IMR-90 (cell line): ENCODE data around the gene ZNF524. TPM values are rescaled to one million over a fixed set of nuclear protein-coding genes. Genes with fewer than 3 reads are reported as not detected.

Experiments
- ATAC-seq: fragments of 200-7000 bp; cut with Tn5 transposase; 2 replicates; pipeline ENCODE4 v1.9.1; 2020; ENCODE audit warnings: low read depth, mild to moderate bottlenecking, moderate library complexity
- BruUV-seq: library from RNA; stranded (reverse); fragments of 400-500 nt; replicated peaks from 2 replicates; lab custom pipeline; 2021; lab: Mats Ljungman, UMichigan
- CTCF ChIA-PET: fragments of 300-600 bp; formaldehyde crosslinking; extraction: SDS; loops from one replicate; lab custom pipeline; 2021; ENCODE audit warnings: antibody characterized with exemption; lab: Yijun Ruan, JAX
- POLR2A ChIA-PET: fragments of 300-600 bp; sonication (Branson Sonifier 250); formaldehyde crosslinking; loops from one replicate; lab custom pipeline; 2022; ENCODE audit warnings: antibody characterized with exemption; ENCODE audit not compliant: unreplicated experiment; lab: Charles Lee
- DNase-seq: peaks from one replicate; pipeline ENCODE4 v3.0.0; 2013
- H2AFZ ChIP-seq: replicated peaks from 2 replicates; pipeline ENCODE3; 2013; ENCODE audit warnings: low read length, mild to moderate bottlenecking; ENCODE audit not compliant: poor library complexity
- H2AK5ac ChIP-seq: 2 replicates; pipeline ENCODE4 v1.6.1; 2013; ENCODE audit warnings: low read depth, low read length, inconsistent platforms
- H2AK9ac ChIP-seq: replicated peaks from 2 replicates; pipeline ENCODE3; 2013; ENCODE audit warnings: mild to moderate bottlenecking, low read depth, low read length, moderate library complexity; ENCODE audit not compliant: poor library complexity
- H2BK120ac ChIP-seq: 2 replicates; pipeline ENCODE4 v1.6.1; 2013; ENCODE audit warnings: low read depth, low read length, inconsistent platforms
- H2BK15ac ChIP-seq: 3 replicates; pipeline ENCODE4 v1.6.1; 2013; ENCODE audit warnings: low read depth, low read length, inconsistent platforms
- H2BK20ac ChIP-seq: 2 replicates; pipeline ENCODE4 v1.6.1; 2013; ENCODE audit warnings: low read depth, mild to moderate bottlenecking, inconsistent platforms, low read length, moderate library complexity
- H2BK5ac ChIP-seq: 2 replicates; pipeline ENCODE4 v1.6.1; 2013; ENCODE audit warnings: mild to moderate bottlenecking, low read depth, low read length, inconsistent platforms; ENCODE audit not compliant: poor library complexity, severe bottlenecking
- H3K14ac ChIP-seq: replicated peaks from 2 replicates; pipeline ENCODE4 v1.6.1; 2013; ENCODE audit warnings: low read depth, low read length, inconsistent platforms
- H3K18ac ChIP-seq: 2 replicates; pipeline ENCODE4 v1.6.1; 2013; ENCODE audit warnings: low read depth, low read length, control low read depth
- H3K23ac ChIP-seq: 2 replicates; pipeline ENCODE4 v1.6.1; 2013; ENCODE audit warnings: low read depth, low read length, inconsistent platforms
- H3K27ac ChIP-seq: 2 replicates; pipeline ENCODE4 v1.5.1; 2013; ENCODE audit warnings: mild to moderate bottlenecking, control low read depth, low read length; ENCODE audit not compliant: insufficient read depth
- H3K27me3 ChIP-seq: 2 replicates; pipeline ENCODE4 v1.6.1; 2013; ENCODE audit warnings: low read length; ENCODE audit not compliant: control insufficient read depth, insufficient read depth
- H3K36me3 ChIP-seq: 2 replicates; pipeline ENCODE4 v1.6.1; 2013; ENCODE audit warnings: low read length, mixed read lengths; ENCODE audit not compliant: control insufficient read depth, insufficient read depth
- H3K4ac ChIP-seq: 2 replicates; pipeline ENCODE4 v1.6.1; 2013; ENCODE audit warnings: low read depth, low read length, inconsistent platforms
- H3K4me1 ChIP-seq: 2 replicates; pipeline ENCODE4 v1.6.1; 2013; ENCODE audit warnings: low read length, mixed read lengths; ENCODE audit not compliant: control insufficient read depth, insufficient read depth
- H3K4me2 ChIP-seq: 2 replicates; pipeline ENCODE4 v1.6.1; 2013; ENCODE audit warnings: low read depth, mild to moderate bottlenecking, control low read depth, low read length, moderate library complexity
- H3K4me3 ChIP-seq: 2 replicates; pipeline ENCODE4 v1.5.1; 2013; ENCODE audit warnings: low read depth, mild to moderate bottlenecking, control low read depth, low read length, moderate library complexity; ENCODE audit not compliant: insufficient read depth
- H3K56ac ChIP-seq: 2 replicates; pipeline ENCODE4 v1.6.1; 2013; ENCODE audit warnings: low read length, inconsistent platforms; ENCODE audit not compliant: insufficient read depth; ENCODE audit errors: extremely low read depth
- H3K79me1 ChIP-seq, 2 experiments: 2 replicates each; pipeline ENCODE4 v1.6.1; 2013; ENCODE audit warnings: low read length in 2 of 2, inconsistent platforms in 1 of 2, low read depth in 1 of 2
- H3K9ac ChIP-seq: 2 replicates; pipeline ENCODE4 v1.6.1; 2013; ENCODE audit warnings: low read depth, low read length, control low read depth
- H3K9me1 ChIP-seq: 2 replicates; pipeline ENCODE4 v1.6.1; 2013; ENCODE audit warnings: low read length, inconsistent platforms; ENCODE audit not compliant: insufficient read depth
- H3K9me3 ChIP-seq: 2 replicates; pipeline ENCODE4 v1.6.1; 2013; ENCODE audit warnings: low read length; ENCODE audit not compliant: control insufficient read depth, insufficient read depth
- H4K20me1 ChIP-seq: 2 replicates; pipeline ENCODE4 v1.6.1; 2013; ENCODE audit warnings: low read length, inconsistent platforms; ENCODE audit not compliant: insufficient read depth
- H4K5ac ChIP-seq: 2 replicates; pipeline ENCODE4 v1.6.1; 2013; ENCODE audit warnings: mild to moderate bottlenecking, low read depth, low read length, control low read depth
- H4K8ac ChIP-seq, 2 experiments: 2 replicates each; pipeline ENCODE4 v1.6.1; 2013; ENCODE audit warnings: low read depth in 2 of 2, low read length in 2 of 2, control low read depth in 1 of 2, inconsistent platforms in 1 of 2
- H4K91ac ChIP-seq: 2 replicates; pipeline ENCODE4 v1.6.1; 2013; ENCODE audit warnings: low read depth, low read length, inconsistent platforms; ENCODE audit not compliant: insufficient read depth
- BHLHE40 ChIP-seq: fragments of 150-350 bp; IDR thresholded peaks from 2 replicates; pipeline ENCODE4 v1.6.1; 2016; ENCODE audit warnings: mild to moderate bottlenecking, low read depth, low read length
- CEBPB ChIP-seq: IDR thresholded peaks from 2 replicates; pipeline ENCODE4 v1.6.1; 2012; ENCODE audit warnings: low read depth, low read length, improper control_type of control experiment
- CHD1 ChIP-seq: IDR thresholded peaks from 2 replicates; pipeline ENCODE4 v1.6.1; 2012; ENCODE audit warnings: low read depth, low read length, improper control_type of control experiment
- FOS ChIP-seq: fragments of 150-350 bp; IDR thresholded peaks from 2 replicates; pipeline ENCODE4 v1.6.1; 2016; ENCODE audit warnings: low read depth, low read length
- MAFK ChIP-seq: IDR thresholded peaks from 2 replicates; pipeline ENCODE4 v1.6.1; 2012; ENCODE audit warnings: low read depth, low read length, improper control_type of control experiment
- MAZ ChIP-seq: IDR thresholded peaks from 2 replicates; pipeline ENCODE4 v1.6.1; 2012; ENCODE audit warnings: low read depth, mild to moderate bottlenecking, low read length, improper control_type of control experiment, moderate library complexity, borderline replicate concordance
- MXI1 ChIP-seq: IDR thresholded peaks from 2 replicates; pipeline ENCODE4 v1.6.1; 2012; ENCODE audit warnings: low read depth, mild to moderate bottlenecking, low read length, moderate library complexity, borderline replicate concordance
- NFE2L2 ChIP-seq: fragments of 150-350 bp; IDR thresholded peaks from 2 replicates; pipeline ENCODE4 v1.6.1; 2016; ENCODE audit warnings: low read depth, mild to moderate bottlenecking, low read length
- POLR2A ChIP-seq: IDR thresholded peaks from 2 replicates; pipeline ENCODE4 v1.6.1; 2012; ENCODE audit warnings: mild to moderate bottlenecking, low read depth, low read length
- RAD21 ChIP-seq: IDR thresholded peaks from 2 replicates; pipeline ENCODE4 v1.6.1; 2012; ENCODE audit warnings: low read length, improper control_type of control experiment
- RCOR1 ChIP-seq: IDR thresholded peaks from 2 replicates; pipeline ENCODE4 v1.6.1; 2012; ENCODE audit warnings: mild to moderate bottlenecking, low read length, improper control_type of control experiment; ENCODE audit not compliant: insufficient replicate concordance
- SMC3 ChIP-seq: fragments of 150-350 bp; IDR thresholded peaks from 2 replicates; pipeline ENCODE4 v1.6.1; 2016; ENCODE audit warnings: low read depth, mild to moderate bottlenecking, antibody characterized with exemption, low read length, moderate library complexity
- WGBS, 2 experiments: methylation state at CpG; one replicate each; pipeline versions ENCODE4 v1.1.5 to v1.1.7; 2013; ENCODE audit warnings: missing lambda C conversion rate in 2 of 2; ENCODE audit not compliant: insufficient read length in 1 of 2; ENCODE audit errors: extremely low coverage in 2 of 2; 5-methylcytosine and 5-hydroxymethylcytosine counted together
- dilution Hi-C: fragments of 300-500 bp; cut with HindIII; formaldehyde crosslinking; loops from one replicate; pipeline ENCODE4 v1.14.3; 2018; ENCODE audit warnings: low sequenced_read_pairs; ENCODE audit not compliant: unreplicated experiment
- in situ Hi-C: fragments of 300-500 bp; cut with MboI; formaldehyde crosslinking; loops from 3 replicates; pipeline ENCODE4 v1.14.3; 2019; ENCODE audit warnings: low sequenced_read_pairs, inconsistent platforms, mixed read lengths
- intact Hi-C: fragments of 100-400 bp; cut with micrococcal nuclease; formaldehyde crosslinking; loops from 2 replicates; pipeline ENCODE4 v1.10.0; 2022
- polyA plus RNA-seq, 3 experiments: library from polyadenylated mRNA; depleted of rRNA; stranded (reverse); fragments of >200 nt; gene quantifications; 2 replicates each; pipeline ENCODE4 v1.2.3, GENCODE V29; 2012; ENCODE audit warnings: low replicate concordance in 1 of 3
- total RNA-seq: library from RNA; depleted of rRNA; stranded (reverse); fragments of >200 nt; gene quantifications from 2 replicates; pipeline ENCODE4 v1.2.3, GENCODE V29; 2012
- TF ChIP-seq, protein P1 (sequence below): fragments of 150-350 bp; IDR thresholded peaks from 2 replicates; pipeline ENCODE4 v1.6.1; 2017; ENCODE audit warnings: mild to moderate bottlenecking, antibody characterized with exemption, low read length, low read depth
- TF ChIP-seq, protein P2 (sequence below): fragments of 150-350 bp; IDR thresholded peaks from 2 replicates; pipeline ENCODE4 v1.6.1; 2016; ENCODE audit warnings: low read depth, mild to moderate bottlenecking, low read length, moderate library complexity, borderline replicate concordance
- TF ChIP-seq, protein P3 (sequence below): conservative IDR thresholded peaks from 2 replicates; pipeline ENCODE4 v1.5.1; 2012; ENCODE audit warnings: mild to moderate bottlenecking, low read depth, low read length, improper control_type of control experiment

The ZNF524 gene
- total and polyA plus RNA-seq, 2 of the 4 experiments (the other 2 are of a cell fraction): 2.3 to 6.6 TPM

- Histone ChIP-seq H2BK5ac (peak overlapping the region; percentile 1), H3K23ac (peak overlapping the region; percentile 72; the same call in 1 of the 2 replicates), H3K4me2 (peak overlapping the region; percentile 87), H3K9me3 (no peaks in the 10 kb centered on the region), H4K91ac (peak overlapping the region; percentile 19), H3K4me1 (peaks cover 16% of the 10 kb centered on the region), H4K5ac (peak overlapping the region; percentile 14), H2BK20ac (no peak overlapping the region), H3K36me3 (peaks cover 13% of the 10 kb centered on the region), H2AFZ (no peak overlapping the region), H3K27me3 (no peaks in the 10 kb centered on the region), H4K20me1 (no peaks in the 10 kb centered on the region), H2BK120ac (no peak overlapping the region; the same call in 1 of the 2 replicates), H3K56ac (peak overlapping the region; percentile 29), H3K4ac (peak overlapping the region; percentile 79), H3K27ac (peak overlapping the region; percentile 71), H2AK5ac (peak overlapping the region; percentile 97), H4K8ac (peak overlapping the region; percentile 68 to 72; a peak in 2 of 4 replicates), H3K9ac (peak overlapping the region; percentile 84), H3K4me3 (peak overlapping the region; percentile 74), H3K18ac (no peak overlapping the region), H2BK15ac (no peak overlapping the region), H3K79me1 (peaks cover 30 to 77% of the 10 kb centered on the region in 2 experiments), H3K14ac (peak overlapping the region; percentile 89; the same call in 1 of the 2 replicates), H3K9me1 (no peaks in the 10 kb centered on the region), H2AK9ac (peak overlapping the region; percentile 96)
- CTCF ChIA-PET: no interaction called here
- in situ Hi-C loops: loop anchor here (25.0 kb wide), 2 partner anchors 357 to 532 kb away; partner anchors contain the start of genes BRSK1, HSPBP1 and PPP1R12C
- WGBS, 2 experiments: 0% methylated on average over 2 of the region's 12 CpGs; no CpG with 5 or more reads in 1 of the 2 experiments
- POLR2A ChIA-PET: interaction anchor here (1.0 kb wide), 1 partner anchor 10 kb away, joined by 4 read pairs; no protein-coding TSS in a partner anchor
- ATAC-seq (no peak), DNase-seq (no peak)
- no TSS peak for BruUV-seq
- intact Hi-C loops: no loop called here
- dilution Hi-C loops: no loop called here
- no peak for TF ChIP-seq RCOR1
- TF ChIP-seq POLR2A: no peak
- TF ChIP-seq BHLHE40: no peak
- no peak for TF ChIP-seq NFE2L2
- TF ChIP-seq MAZ: no peak
- TF ChIP-seq MAFK: no peak
- no peak for TF ChIP-seq SMC3
- TF ChIP-seq, protein P1, sequence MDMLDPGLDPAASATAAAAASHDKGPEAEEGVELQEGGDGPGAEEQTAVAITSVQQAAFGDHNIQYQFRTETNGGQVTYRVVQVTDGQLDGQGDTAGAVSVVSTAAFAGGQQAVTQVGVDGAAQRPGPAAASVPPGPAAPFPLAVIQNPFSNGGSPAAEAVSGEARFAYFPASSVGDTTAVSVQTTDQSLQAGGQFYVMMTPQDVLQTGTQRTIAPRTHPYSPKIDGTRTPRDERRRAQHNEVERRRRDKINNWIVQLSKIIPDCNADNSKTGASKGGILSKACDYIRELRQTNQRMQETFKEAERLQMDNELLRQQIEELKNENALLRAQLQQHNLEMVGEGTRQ: no peak
- no peak for TF ChIP-seq CEBPB
- no peak for TF ChIP-seq FOS
- no peak for TF ChIP-seq RAD21
- TF ChIP-seq MXI1: no peak
- TF ChIP-seq, protein P2, sequence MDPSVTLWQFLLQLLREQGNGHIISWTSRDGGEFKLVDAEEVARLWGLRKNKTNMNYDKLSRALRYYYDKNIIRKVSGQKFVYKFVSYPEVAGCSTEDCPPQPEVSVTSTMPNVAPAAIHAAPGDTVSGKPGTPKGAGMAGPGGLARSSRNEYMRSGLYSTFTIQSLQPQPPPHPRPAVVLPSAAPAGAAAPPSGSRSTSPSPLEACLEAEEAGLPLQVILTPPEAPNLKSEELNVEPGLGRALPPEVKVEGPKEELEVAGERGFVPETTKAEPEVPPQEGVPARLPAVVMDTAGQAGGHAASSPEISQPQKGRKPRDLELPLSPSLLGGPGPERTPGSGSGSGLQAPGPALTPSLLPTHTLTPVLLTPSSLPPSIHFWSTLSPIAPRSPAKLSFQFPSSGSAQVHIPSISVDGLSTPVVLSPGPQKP: no peak
- TF ChIP-seq CHD1: no peak
- TF ChIP-seq, protein P3, sequence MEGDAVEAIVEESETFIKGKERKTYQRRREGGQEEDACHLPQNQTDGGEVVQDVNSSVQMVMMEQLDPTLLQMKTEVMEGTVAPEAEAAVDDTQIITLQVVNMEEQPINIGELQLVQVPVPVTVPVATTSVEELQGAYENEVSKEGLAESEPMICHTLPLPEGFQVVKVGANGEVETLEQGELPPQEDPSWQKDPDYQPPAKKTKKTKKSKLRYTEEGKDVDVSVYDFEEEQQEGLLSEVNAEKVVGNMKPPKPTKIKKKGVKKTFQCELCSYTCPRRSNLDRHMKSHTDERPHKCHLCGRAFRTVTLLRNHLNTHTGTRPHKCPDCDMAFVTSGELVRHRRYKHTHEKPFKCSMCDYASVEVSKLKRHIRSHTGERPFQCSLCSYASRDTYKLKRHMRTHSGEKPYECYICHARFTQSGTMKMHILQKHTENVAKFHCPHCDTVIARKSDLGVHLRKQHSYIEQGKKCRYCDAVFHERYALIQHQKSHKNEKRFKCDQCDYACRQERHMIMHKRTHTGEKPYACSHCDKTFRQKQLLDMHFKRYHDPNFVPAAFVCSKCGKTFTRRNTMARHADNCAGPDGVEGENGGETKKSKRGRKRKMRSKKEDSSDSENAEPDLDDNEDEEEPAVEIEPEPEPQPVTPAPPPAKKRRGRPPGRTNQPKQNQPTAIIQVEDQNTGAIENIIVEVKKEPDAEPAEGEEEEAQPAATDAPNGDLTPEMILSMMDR: no peak
These were observed 44.2 kb downstream of the ZNF524 start for GRCh38 chr19:55644191-55644833.
